HCT116 (cell line): ENCODE results near the gene ARHGAP19.

Experiments
- EZH2 ChIP-seq: fragments of 200-600 bp; sonication (generic); IDR thresholded peaks from 2 replicates; pipeline ENCODE4 v1.6.1; 2017; ENCODE audit warnings: antibody characterized with exemption, mixed run types
- EZH2phosphoT487 ChIP-seq: fragments of 200-600 bp; IDR thresholded peaks from 2 replicates; pipeline ENCODE4 v1.6.1; 2018; ENCODE audit warnings: antibody characterized with exemption, borderline replicate concordance
- POLR2A ChIP-seq: IDR thresholded peaks from 2 replicates; pipeline ENCODE4 v1.7.0; 2011; ENCODE audit warnings: borderline replicate concordance; ENCODE audit not compliant: insufficient read depth, insufficient read length; ENCODE audit errors: extremely low read depth
- YY1 ChIP-seq: IDR thresholded peaks from 2 replicates; pipeline ENCODE4 v1.6.1; 2011; ENCODE audit warnings: low read length, low read depth, moderate library complexity, mild to moderate bottlenecking; ENCODE audit not compliant: insufficient replicate concordance; ENCODE audit errors: extremely low read depth
- ZNF274 ChIP-seq: fragments of 200-500 bp; sonication (Bioruptor generic); IDR thresholded peaks from 2 replicates; pipeline ENCODE4 v1.6.1; 2014; ENCODE audit warnings: mild to moderate bottlenecking, low read depth, low read length, inconsistent platforms
- TF ChIP-seq, protein P1 (sequence below), 3 experiments: fragments of 200-600 bp in 1 of 3; sonication (generic) in 1 of 3; IDR thresholded peaks in 2 of 3; conservative IDR thresholded peaks in 1 of 3; 2 replicates each; pipeline ENCODE4 v1.5.1; 2012 to 2017; ENCODE audit warnings: low read depth in 2 of 3, low read length in 2 of 3, antibody characterized with exemption in 1 of 3, borderline replicate concordance in 1 of 3, control low read depth in 1 of 3, mild to moderate bottlenecking in 1 of 3, mixed read lengths in 1 of 3, mixed run types in 1 of 3, moderate library complexity in 1 of 3; ENCODE audit not compliant: insufficient read depth in 1 of 3

DNA sequence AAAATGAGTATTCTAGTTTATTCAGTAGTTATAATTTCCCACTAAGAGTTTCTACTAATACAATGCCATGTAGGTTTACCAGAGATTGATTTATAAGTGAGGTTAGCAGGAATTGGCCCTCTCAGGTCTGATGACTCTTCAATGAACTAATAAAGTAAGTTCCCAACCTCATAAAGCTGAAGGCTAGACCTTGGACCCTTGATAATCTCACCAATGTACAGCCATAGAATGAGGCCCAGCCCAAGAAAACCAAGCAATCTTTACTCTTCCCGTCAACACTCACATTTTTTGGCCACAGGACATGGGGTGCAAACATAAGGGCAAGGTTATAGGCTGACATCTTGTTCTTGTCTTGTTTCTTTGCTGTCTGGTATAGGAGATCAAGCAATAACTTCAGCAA, 33.3 kb downstream of the ARHGAP19 start:
- TF ChIP-seq YY1 (no peak), POLR2A (no peak), ZNF274 (no peak), EZH2 (no peak), EZH2phosphoT487 (no peak)
- TF ChIP-seq, protein P1, sequence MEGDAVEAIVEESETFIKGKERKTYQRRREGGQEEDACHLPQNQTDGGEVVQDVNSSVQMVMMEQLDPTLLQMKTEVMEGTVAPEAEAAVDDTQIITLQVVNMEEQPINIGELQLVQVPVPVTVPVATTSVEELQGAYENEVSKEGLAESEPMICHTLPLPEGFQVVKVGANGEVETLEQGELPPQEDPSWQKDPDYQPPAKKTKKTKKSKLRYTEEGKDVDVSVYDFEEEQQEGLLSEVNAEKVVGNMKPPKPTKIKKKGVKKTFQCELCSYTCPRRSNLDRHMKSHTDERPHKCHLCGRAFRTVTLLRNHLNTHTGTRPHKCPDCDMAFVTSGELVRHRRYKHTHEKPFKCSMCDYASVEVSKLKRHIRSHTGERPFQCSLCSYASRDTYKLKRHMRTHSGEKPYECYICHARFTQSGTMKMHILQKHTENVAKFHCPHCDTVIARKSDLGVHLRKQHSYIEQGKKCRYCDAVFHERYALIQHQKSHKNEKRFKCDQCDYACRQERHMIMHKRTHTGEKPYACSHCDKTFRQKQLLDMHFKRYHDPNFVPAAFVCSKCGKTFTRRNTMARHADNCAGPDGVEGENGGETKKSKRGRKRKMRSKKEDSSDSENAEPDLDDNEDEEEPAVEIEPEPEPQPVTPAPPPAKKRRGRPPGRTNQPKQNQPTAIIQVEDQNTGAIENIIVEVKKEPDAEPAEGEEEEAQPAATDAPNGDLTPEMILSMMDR (IDR thresholded peaks at IDR 0.05 in 2 of 3, conservative IDR thresholded peaks at IDR 0.05 in 1 of 3; ENCODE audit: borderline replicate concordance in 1 of 3, insufficient read depth in 1 of 3, low read depth in 2 of 3, low read length in 2 of 3), result no peak
